Activated CD4-positive, alpha-beta T cell treated with anti-CD3 and anti-CD28 coated beads, Interleukin-2, amount 50 U/mL, for 24 hours (primary cell): ENCODE data around the gene RBM43.

Experiments used
- DNase-seq, 2 donors: peaks; one replicate each; pipeline ENCODE4 v3.0.0-alpha.2; 2020; ENCODE audit warnings: low read depth in 1 of 2, low spot score in 1 of 2

RBM43 gene

DNA sequence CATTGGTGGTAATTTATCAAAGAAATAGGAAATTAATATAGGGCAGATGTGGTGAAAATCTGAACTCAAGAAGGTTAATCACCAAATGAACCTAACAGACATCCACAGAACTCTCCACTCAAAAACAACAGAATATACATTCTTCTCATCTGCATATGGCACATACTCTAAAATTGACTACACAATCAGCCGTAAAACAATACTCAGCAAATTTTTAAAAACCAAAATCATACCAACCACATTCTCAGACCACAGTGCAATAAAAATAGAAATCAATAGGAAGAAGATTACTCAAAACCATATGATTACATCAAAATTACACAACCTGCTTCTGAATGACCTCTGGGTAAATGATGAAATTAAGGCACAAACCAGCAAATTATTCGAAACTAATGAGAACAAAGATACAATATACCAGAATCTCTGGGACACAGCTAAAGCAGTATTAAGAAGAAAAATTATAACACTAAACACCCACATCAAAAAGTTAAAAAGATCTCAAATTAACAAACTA lies 31.0 kb downstream of the RBM43 start:
- no peak for DNase-seq

DNA sequence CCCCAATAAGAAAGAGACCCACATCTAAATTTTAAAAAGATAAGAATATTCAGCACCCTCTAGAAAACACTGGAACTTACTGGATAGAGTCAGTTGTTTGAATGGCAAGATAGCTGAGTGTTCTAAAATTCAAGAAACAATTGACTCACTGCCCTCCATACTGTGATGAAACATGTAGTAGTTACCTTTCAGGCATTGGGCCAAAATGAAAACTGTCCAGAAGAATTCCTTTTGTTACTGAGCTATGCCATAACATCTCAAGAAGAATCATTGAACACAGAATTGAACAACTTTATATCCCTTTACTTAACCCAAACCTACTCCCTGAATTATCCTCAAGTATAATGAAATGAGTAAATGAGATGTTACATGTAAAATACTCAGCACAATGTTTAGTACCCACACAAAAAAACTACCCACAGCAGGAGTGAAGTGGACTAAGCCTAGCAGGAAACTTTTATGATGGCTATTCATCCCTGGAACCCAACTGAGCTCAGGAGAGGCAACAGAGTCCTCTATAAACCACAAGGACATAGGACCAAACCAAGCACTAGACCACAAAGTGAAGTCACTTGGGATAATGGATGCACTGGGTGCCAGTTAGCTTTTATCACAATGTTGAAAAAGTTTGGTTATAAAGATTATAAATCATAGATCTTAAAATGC lies 32.7 kb downstream of the RBM43 start:
- no peak for DNase-seq

DNA sequence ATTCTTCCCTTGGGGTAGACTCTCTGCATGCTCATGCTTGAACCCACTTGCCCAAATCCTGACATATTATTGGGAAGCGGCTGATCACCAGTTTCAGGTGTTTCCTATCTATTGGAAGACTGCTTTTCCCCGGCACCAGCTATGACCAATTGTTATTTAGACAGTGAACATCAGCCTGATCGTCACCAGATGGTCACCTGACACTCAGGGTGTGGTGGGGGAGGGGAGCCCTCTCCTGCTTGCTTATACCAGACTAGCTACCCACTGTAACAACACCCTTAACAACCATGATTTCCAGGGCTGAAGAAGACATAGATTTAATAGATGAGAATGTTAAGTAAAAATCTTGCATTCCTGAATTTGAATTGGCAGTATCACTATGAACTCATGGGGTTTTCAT lies 44.3 kb downstream of the RBM43 start:
- DNase-seq, result no peak

DNA sequence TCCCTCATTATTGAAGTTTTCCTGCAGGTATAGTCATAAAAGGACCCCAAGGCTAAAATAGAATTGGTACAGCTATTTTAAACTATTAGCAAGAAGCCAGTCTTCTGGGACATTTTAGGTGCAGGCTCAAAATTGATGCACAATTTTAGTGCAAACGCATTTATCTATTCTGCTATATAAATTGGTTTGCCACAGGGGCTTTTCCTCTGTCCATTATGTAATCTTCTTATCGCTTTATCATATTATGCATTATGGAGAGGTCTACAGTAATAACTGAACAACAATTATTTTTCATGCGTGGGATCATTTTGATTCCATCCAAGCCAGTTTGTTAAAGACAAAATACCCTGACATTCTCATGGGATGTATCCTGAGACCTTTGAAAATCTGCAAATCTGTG lies 54.6 kb downstream of the RBM43 start:
- no peak for DNase-seq

DNA sequence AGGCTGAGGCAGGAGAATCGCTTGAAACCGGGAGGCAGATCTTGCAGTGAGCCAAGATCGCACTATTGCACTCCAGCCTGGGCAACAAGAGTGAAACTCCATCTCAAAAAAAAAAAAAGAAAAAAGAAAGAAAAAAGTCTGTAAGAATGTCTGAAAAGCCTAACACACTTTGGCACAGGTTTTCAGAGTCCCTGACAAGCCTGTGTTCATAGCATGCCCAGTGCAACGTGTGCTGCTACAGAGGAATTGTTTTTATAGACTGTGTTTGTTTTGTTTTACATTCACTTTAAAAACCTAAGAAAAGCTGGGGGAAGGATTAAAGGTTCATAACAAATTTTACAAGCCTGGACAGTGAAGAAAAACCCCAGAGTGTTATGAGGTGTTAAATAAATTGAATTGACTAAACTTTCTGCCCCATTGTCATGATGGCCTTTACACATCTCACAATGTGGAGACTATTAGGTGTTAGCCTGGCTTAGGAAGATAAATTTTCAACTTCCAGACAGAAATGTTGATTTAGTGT lies 55.2 kb downstream of the RBM43 start:
- no peak for DNase-seq

DNA sequence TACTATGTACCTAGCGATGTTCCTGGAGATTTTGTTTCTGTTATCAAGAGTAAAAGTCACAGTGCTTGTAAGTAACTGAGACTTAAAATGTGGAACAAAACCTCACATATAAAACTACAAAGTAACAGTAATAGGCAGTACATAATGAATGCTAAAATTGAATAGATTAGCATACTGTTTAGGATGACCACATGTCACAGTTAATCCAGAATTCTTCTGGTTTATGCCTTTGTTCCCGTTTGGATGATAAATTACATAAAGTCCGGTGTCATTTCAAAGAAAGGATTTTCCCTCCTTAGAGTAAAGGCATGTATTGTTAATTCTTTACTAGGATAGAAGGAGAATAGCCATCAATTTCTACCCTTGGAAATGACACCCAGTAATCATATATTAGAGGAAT lies 56.1 kb downstream of the RBM43 start:
- no peak for DNase-seq

DNA sequence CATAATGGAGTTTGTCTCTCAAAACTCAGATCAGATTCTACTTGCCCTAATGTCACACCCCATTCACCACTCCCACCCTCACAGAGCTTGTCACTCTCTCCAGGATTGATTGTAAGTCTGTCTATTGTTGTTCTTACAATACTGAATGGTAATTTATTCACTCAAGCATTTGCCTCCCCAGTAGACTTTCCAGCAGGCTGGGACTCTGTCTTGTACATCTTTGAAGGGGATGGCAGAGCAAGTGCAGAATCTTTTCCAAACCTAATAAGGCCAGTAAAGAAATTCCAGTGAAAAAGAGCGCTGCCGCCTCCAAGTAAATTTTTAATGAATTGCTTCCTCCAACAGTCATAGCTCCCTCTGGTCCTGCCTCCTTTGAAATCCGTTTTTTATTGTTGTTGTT lies 56.9 kb downstream of the RBM43 start:
- DNase-seq, result no peak

DNA sequence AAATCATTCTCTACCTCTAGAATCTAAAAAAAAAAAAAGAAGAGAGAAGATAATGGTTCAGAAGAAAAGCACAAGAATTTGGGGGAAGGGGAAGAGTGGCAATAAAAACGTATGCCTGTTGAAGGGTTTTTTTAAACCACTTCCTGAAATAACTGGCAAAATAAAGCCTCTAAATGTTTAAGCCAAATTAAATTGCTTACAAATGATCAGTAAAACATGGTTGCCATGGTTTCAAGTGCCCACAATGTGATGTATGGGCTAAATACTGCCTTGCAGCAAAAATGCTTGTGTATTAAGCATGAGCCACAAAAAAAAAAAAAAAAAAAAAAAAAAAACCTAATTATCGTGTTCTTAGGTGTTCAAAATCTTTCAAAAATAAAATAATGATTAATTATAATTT lies 60.8 kb downstream of the RBM43 start:
- DNase-seq, result no peak

DNA sequence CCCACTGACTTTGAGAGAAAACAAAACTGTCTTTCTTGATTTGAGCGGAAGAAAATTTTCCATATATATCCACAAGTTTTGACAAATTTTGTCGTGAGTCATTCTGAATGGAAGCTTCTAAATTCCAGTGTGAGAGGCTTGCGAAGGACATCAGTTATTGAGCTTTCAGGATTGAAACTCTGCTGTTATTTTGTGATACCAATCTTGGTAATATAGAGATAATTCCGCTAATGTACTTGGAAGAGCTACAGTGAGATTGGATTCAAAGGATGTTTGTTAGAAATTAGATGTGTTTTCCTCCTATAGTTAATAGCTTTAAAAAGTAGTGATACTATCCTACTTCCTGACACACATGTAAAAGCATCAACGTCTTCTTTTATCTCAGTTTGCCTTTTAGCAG lies 61.4 kb downstream of the RBM43 start:
- DNase-seq, result no peak

DNA sequence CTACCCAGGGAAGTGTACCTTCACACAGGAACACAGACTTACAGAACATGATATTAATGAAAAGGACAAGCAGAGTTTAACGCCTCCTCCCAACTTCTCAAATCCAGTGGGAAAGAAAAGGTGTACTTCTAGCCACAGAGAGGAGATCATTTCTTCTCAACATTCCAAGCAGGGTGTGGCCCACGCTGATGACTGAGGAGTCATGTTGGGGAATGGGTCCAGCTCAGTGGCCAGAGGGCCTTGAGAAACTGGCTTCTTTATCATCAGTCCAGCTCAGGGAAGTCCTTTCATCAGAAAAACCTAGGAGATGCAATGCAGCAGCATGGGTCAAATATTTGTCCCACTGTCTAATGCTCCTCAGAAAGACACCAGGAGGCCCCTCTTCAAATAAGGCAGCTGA lies 63.0 kb downstream of the RBM43 start:
- no peak for DNase-seq
